Measurements from ENCODE around the gene LCK. TPM values are rescaled to one million over a fixed set of nuclear protein-coding genes. Genes with fewer than 3 reads are reported as not detected.

LCK gene
- total and polyA plus RNA-seq, 2 experiments from 2014 or later: 33.2 to 86.6 TPM

- ATAC-seq (no peak), DNase-seq (ENCODE audit: low spot score) (no peak)
- Histone ChIP-seq H3K27me3 (ENCODE audit: insufficient read depth) (no peaks in the 10 kb centered on the region), H3K4me3 (no peak overlapping the region), H3K9me2 (ENCODE audit: insufficient read depth) (no peaks in the 10 kb centered on the region), H3K4me1 (ENCODE audit: insufficient read depth) (no peaks in the 10 kb centered on the region; the same call in 1 of the 2 replicates), H2AFZ (no peak overlapping the region), H3K27ac (ENCODE audit: low read depth) (no peak overlapping the region), H3F3A (replicated peaks; ENCODE audit: low read depth) (0 out of 2 replicates have a peak, but pooled peaks cover 5% of the 10 kb centered on the region), H3K79me2 (replicated peaks; ENCODE audit: insufficient read depth) (no peaks in the 10 kb centered on the region), H3K4me2 (no peak overlapping the region), H4K20me1 (replicated peaks; ENCODE audit: insufficient read depth) (0 out of 2 replicates have a peak, but pooled peaks cover 3% of the 10 kb centered on the region), H3K36me3 (ENCODE audit: insufficient read depth) (no peaks in the 10 kb centered on the region)
- TF ChIP-seq REST (IDR thresholded peaks at IDR 0.05; ENCODE audit: unreplicated experiment): no peak
- no peak for TF ChIP-seq EZH2phosphoT487 (IDR thresholded peaks at IDR 0.05; ENCODE audit: unreplicated experiment)
- peaks cover 3% of the 10 kb centered on the region for H3K27me3 Mint-ChIP-seq (ENCODE audit: insufficient read depth, low read depth, poor library complexity)
- H3K36me3 Mint-ChIP-seq (ENCODE audit: low read depth): no peaks in the 10 kb centered on the region
- no peak overlapping the region for H3K4me3 Mint-ChIP-seq
- no peaks in the 10 kb centered on the region for H3K9me3 Mint-ChIP-seq
- no peak overlapping the region for H3K27ac Mint-ChIP-seq
- H3K4me1 Mint-ChIP-seq: peaks cover 8% of the 10 kb centered on the region
These were observed 5.6 kb downstream of the LCK start for GRCh38 chr1:32256473-32257226.

GRCh38 chr1:32257227-32257508 lies 6.1 kb downstream of the LCK start:
- no peak for ATAC-seq
- H3K4me1 ChIP-seq (ENCODE audit: insufficient read depth): no peaks in the 10 kb centered on the region
- Mint-ChIP-seq H3K27ac (no peak overlapping the region), H3K36me3 (ENCODE audit: low read depth) (no peaks in the 10 kb centered on the region), H3K4me3 (no peak overlapping the region), H3K27me3 (ENCODE audit: insufficient read depth, low read depth, poor library complexity) (peaks cover 3% of the 10 kb centered on the region), H3K4me1 (peaks cover 4% of the 10 kb centered on the region; the same call in 2 of the 3 replicates), H3K9me3 (no peaks in the 10 kb centered on the region)
- H3K79me2 ChIP-seq (replicated peaks; ENCODE audit: insufficient read depth): no peaks in the 10 kb centered on the region
- peak overlapping the region; percentile 66; the same call in 1 of the 2 replicates for H2AFZ ChIP-seq
- 0 out of 2 replicates have a peak, but pooled peaks cover 2% of the 10 kb centered on the region for H3F3A ChIP-seq (replicated peaks; ENCODE audit: low read depth)
- no peak for DNase-seq (ENCODE audit: low spot score)
- H3K4me2 ChIP-seq: no peak overlapping the region
- no peaks in the 10 kb centered on the region for H3K27me3 ChIP-seq (ENCODE audit: insufficient read depth)
- no peaks in the 10 kb centered on the region for H3K9me2 ChIP-seq (ENCODE audit: insufficient read depth)
- H3K4me3 ChIP-seq: no peak overlapping the region
- no peak overlapping the region for H3K27ac ChIP-seq (ENCODE audit: low read depth)
- 0 out of 2 replicates have a peak, but pooled peaks cover 3% of the 10 kb centered on the region for H4K20me1 ChIP-seq (replicated peaks; ENCODE audit: insufficient read depth)
- H3K36me3 ChIP-seq (ENCODE audit: insufficient read depth): no peaks in the 10 kb centered on the region
- TF ChIP-seq ZNF114 (CRISPR knock-in tag; IDR thresholded peaks at IDR 0.05) (no peak), EZH2phosphoT487 (IDR thresholded peaks at IDR 0.05; ENCODE audit: unreplicated experiment) (no peak), ZNF462 (CRISPR knock-in tag; IDR thresholded peaks at IDR 0.05) (no peak), POLR2AphosphoS5 (IDR thresholded peaks at IDR 0.05; ENCODE audit: low read depth) (no peak), CTCF (conservative IDR thresholded peaks at IDR 0.05; ENCODE audit: low read depth in 2 of 2) (no peak), ZNF331 (CRISPR knock-in tag; IDR thresholded peaks at IDR 0.05; ENCODE audit: low read depth) (no peak), EZH2 (IDR thresholded peaks at IDR 0.05; ENCODE audit: low read depth, unreplicated experiment) (no peak), CREB1 (CRISPR knock-in tag; IDR thresholded peaks at IDR 0.05; ENCODE audit: low read depth) (no peak)

Data from GM23338 (cell line).